MCF 10A (cell line): ENCODE results near the gene L3MBTL4. TPM values are rescaled to one million over a fixed set of nuclear protein-coding genes. Genes with fewer than 3 reads are reported as not detected.

Experiments used
- BruUV-seq: library from RNA; stranded (reverse); fragments of 400-500 nt; replicated peaks from 2 replicates; lab custom pipeline; 2021; lab: Mats Ljungman, UMichigan
- CTCF ChIA-PET: fragments of 300-600 bp; sonication (Branson Sonifier 250); formaldehyde crosslinking; extraction: SDS; loops from one replicate; lab custom pipeline; 2021; ENCODE audit warnings: antibody characterized with exemption, inconsistent platforms; lab: Yijun Ruan, JAX
- POLR2A ChIA-PET: fragments of 300-600, 350-650 bp; sonication (Branson Sonifier 250); formaldehyde crosslinking; extraction: SDS; loops from one replicate; lab custom pipeline; 2020; ENCODE audit warnings: antibody characterized with exemption, inconsistent platforms; lab: Yijun Ruan, JAX
- DNase-seq: peaks from one replicate; pipeline ENCODE4 v3.0.0-alpha.2; 2018; ENCODE audit not compliant: unreplicated experiment
- H3K27ac Mint-ChIP-seq: one replicate; pipeline ENCODE4 v1.8.0; 2022; ENCODE audit warnings: mild to moderate bottlenecking, low read depth, mixed read lengths; ENCODE audit not compliant: unreplicated experiment
- H3K27me3 Mint-ChIP-seq: one replicate; pipeline ENCODE4 v1.8.0; 2022; ENCODE audit warnings: mixed read lengths; ENCODE audit not compliant: insufficient read depth, unreplicated experiment
- H3K36me3 Mint-ChIP-seq: one replicate; pipeline ENCODE4 v1.8.0; 2022; ENCODE audit warnings: mild to moderate bottlenecking, moderate library complexity, mixed read lengths; ENCODE audit not compliant: insufficient read depth, unreplicated experiment
- H3K4me1 Mint-ChIP-seq: one replicate; pipeline ENCODE4 v1.8.0; 2022; ENCODE audit warnings: mixed read lengths; ENCODE audit not compliant: insufficient read depth, unreplicated experiment
- H3K4me3 Mint-ChIP-seq: one replicate; pipeline ENCODE4 v1.8.0; 2022; ENCODE audit warnings: mild to moderate bottlenecking, moderate library complexity, mixed read lengths; ENCODE audit not compliant: unreplicated experiment
- H3K9me3 Mint-ChIP-seq: one replicate; pipeline ENCODE4 v1.8.0; 2022; ENCODE audit warnings: mixed read lengths; ENCODE audit not compliant: unreplicated experiment
- CTCF ChIP-seq: fragments of 200-600 bp; IDR thresholded peaks from one replicate; pipeline ENCODE4 v1.8.0; 2022; ENCODE audit warnings: antibody characterized with exemption, mild to moderate bottlenecking; ENCODE audit not compliant: unreplicated experiment
- intact Hi-C: fragments of 100-400 bp; cut with micrococcal nuclease; formaldehyde crosslinking; loops from 2 replicates; pipeline ENCODE4 v1.14.1; 2022
- total RNA-seq: library from RNA; stranded (reverse); gene quantifications from 2 replicates; pipeline ENCODE4 v1.2.3, GENCODE V29; 2022

L3MBTL4 gene
- total RNA-seq, 1 experiment from 2014 or later: not detected

GRCh38 chr18:6404834-6405233 is 9.9 kb downstream of the L3MBTL4 start:
- intact Hi-C loops: no loop called here
- POLR2A ChIA-PET: no interaction called here
- no peak for TF ChIP-seq CTCF
- no peak for DNase-seq
- H3K4me3 Mint-ChIP-seq: no peak overlapping the region
- CTCF ChIA-PET: no interaction called here
- no TSS peak for BruUV-seq
- H3K27me3 Mint-ChIP-seq: no peaks in the 10 kb centered on the region
- no peaks in the 10 kb centered on the region for H3K9me3 Mint-ChIP-seq
- H3K36me3 Mint-ChIP-seq: no peaks in the 10 kb centered on the region
- no peak overlapping the region for H3K27ac Mint-ChIP-seq
- H3K4me1 Mint-ChIP-seq: peaks cover 17% of the 10 kb centered on the region

- TF ChIP-seq CTCF: no peak
- no TSS peak for BruUV-seq
- H3K27me3 Mint-ChIP-seq: no peaks in the 10 kb centered on the region
- intact Hi-C loops: no loop called here
- no peak overlapping the region for H3K27ac Mint-ChIP-seq
- POLR2A ChIA-PET: no interaction called here
- H3K36me3 Mint-ChIP-seq: no peaks in the 10 kb centered on the region
- CTCF ChIA-PET: interaction anchor here (0.6 kb wide), 1 partner anchor 532 kb away, joined by 3 read pairs; no protein-coding TSS in a partner anchor
- H3K4me1 Mint-ChIP-seq: peaks cover 12% of the 10 kb centered on the region
- no peak for DNase-seq
- no peaks in the 10 kb centered on the region for H3K9me3 Mint-ChIP-seq
- no peak overlapping the region for H3K4me3 Mint-ChIP-seq
These were observed 13.0 kb downstream of the L3MBTL4 start for GRCh38 chr18:6401687-6402086.

GRCh38 chr18:6399776-6400175 is 14.9 kb downstream of the L3MBTL4 start:
- intact Hi-C loops: no loop called here
- H3K4me1 Mint-ChIP-seq: no peaks in the 10 kb centered on the region
- no peak for TF ChIP-seq CTCF
- H3K27me3 Mint-ChIP-seq: peaks cover 10% of the 10 kb centered on the region
- no TSS peak for BruUV-seq
- H3K4me3 Mint-ChIP-seq: no peak overlapping the region
- DNase-seq: no peak
- ChIA-PET POLR2A (no interaction called here), CTCF (interaction anchor here (0.6 kb wide), 1 partner anchor 17 kb away, joined by 3 read pairs; no protein-coding TSS in a partner anchor)
- no peaks in the 10 kb centered on the region for H3K9me3 Mint-ChIP-seq
- H3K27ac Mint-ChIP-seq: no peak overlapping the region
- H3K36me3 Mint-ChIP-seq: no peaks in the 10 kb centered on the region

- Mint-ChIP-seq H3K27me3 (peaks cover 11% of the 10 kb centered on the region), H3K4me3 (no peak overlapping the region), H3K4me1 (no peaks in the 10 kb centered on the region), H3K27ac (no peak overlapping the region), H3K9me3 (no peaks in the 10 kb centered on the region), H3K36me3 (no peaks in the 10 kb centered on the region)
- POLR2A ChIA-PET: interaction anchor here (0.7 kb wide), 1 partner anchor 1296 kb away, joined by 3 read pairs; no protein-coding TSS in a partner anchor
- TF ChIP-seq CTCF: no peak
- BruUV-seq: no TSS peak
- DNase-seq: no peak
- CTCF ChIA-PET: no interaction called here
- intact Hi-C loops: no loop called here
These were observed 16.7 kb downstream of the L3MBTL4 start for GRCh38 chr18:6397931-6398566.
